Activated CD8-positive, alpha-beta memory T cell treated with anti-CD3 and anti-CD28 coated beads, Interleukin-2, amount 50 U/mL, for 24 hours (primary cell): ENCODE data around the gene CASP3.
"Not testable (repeated sequence)": the region's sequence is repeated elsewhere in the genome, so short reads cannot be mapped to it uniquely, and the experiment has no call there.

Experiments
- DNase-seq: peaks from one replicate; pipeline ENCODE4 v3.0.0-alpha.2; 2020; ENCODE audit errors: extremely low read depth

Gene CASP3

DNA sequence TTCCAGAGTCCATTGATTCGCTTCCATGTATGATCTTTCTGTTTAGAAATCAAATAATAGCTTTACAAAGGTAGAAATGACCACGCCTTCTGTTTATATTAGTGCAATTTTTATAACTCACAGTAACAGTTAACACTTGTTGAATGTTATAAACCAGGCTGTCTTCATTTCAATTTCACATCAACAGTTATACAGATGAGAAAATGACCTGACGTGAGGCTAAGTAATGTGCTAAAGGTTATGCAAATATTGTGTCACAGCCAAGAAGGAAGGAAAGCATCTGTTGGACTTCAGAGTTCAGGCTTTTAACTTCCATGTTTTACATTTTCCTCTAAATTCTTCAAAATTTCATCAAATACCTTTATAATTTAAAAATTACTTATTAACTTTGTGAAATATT is 13.9 kb downstream of the CASP3 start:
- no peak for DNase-seq

DNA sequence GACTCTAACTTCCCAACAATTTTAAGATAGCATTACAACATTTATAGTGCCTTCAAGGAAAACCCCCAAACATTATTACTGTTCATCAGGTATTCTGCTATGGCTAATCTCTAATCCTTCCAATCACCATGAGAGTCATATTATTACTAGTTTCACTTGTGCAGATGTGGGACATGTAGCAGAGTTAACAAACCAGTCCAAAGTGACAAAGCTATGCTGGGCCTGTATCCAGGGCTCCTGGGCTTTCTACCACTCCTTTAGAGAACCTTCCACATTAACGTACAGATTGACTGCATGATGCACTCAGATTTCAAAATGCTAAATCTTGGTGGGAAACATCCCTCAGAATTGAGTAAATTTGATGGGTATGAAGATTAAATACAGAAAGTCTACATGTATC is 16.4 kb downstream of the CASP3 start:
- DNase-seq = no peak

DNA sequence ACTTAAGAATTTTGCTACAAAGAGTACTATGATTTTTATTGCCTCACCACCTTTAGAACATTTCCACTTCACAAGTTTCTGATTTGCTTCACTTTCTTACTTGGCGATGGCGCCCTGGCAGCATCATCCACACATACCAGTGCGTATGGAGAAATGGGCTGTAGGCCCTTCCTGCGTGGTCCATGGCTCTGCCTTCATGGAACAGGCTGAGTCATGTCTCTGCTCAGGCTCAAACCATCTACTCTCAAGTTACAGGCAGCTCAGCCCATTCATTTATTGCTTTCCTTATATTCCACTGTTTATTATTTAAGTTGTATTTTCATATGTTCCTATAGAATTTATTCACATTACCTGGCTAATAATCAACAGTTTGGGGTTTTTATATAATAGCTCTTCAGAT is 21.1 kb downstream of the CASP3 start:
- no peak for DNase-seq

DNA sequence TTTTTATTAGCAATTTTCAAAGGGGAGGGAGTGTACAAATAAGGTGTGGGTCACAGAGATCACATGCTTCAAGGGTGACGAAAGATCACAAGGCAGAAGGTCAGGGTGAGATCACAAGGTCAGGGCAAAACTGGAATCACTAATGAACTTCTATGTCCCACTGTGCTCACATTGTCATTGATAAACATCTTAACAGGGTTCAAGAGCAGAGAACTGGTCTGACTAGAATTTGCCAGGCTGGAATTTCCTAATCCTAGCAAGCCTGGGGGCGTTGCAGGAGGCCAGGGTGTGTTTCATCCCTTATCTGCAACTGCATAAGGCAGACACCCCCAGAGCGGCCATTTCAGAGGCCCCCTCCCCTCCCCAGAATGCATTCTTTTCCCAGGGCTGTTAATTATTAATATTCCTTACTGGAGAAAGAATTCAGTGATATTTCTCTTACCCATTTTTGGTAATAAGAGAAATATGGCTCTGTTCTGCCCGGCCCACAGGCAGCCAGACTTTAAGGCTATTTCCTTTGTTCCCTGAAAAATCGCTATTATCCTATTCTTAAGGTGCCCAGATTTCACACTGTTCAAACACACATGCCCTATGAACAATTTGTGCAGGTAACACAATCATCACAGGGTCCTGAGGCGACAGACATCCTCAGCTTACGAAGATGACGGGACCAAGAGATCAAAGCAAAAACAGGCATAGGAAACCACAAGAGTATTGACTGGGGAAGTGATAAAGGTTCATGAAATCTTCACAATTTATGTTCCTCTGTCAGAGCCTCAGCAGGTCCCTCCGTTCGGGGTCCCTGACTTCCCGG is 23.3 kb downstream of the CASP3 start:
- not testable (repeated sequence) for DNase-seq

DNA sequence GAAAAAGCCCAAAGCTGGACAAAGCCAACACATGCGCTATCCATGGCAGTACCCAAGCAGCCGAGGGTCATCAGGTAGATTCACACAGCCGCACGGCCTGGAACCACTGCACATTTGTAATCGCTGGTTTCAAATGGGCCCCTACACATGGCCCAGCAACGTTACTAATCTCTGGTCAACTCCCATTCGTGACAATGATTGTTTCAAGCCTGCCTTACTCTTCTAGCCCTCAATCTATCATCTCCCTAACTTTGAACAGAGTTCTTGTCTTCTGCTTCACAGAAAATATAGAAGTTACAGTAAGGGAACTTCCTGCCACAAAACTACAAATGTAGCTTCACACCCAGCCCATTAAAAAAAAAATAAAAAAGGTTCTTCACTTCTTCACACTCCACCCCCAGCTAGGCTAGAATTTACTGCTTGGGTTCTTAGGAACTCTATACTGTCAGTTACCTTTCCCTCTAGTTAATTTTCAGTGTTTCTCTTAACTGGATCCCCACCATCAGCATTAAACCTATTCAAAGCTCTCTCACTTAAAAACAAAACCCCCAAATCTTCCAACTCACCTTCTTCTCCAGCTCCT is 24.2 kb downstream of the CASP3 start:
- no peak for DNase-seq

DNA sequence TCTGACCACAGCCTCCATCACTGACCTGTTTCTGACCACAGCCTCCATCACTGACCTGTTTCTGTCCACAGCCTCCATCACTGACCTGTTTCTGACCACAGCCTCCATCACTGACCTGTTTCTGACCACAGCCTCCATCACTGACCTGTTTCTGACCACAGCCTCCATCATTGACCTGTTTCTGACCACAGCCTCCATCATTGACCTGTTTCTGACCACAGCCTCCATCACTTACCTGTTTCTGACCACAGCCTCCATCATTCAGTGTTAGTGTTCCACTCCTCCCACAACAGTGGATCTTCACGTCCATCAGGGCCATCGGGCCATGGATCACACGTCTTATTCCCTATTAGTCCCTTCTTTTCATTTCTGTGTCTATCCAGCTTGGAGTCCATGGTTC is 24.7 kb downstream of the CASP3 start:
- DNase-seq = not testable (repeated sequence)

DNA sequence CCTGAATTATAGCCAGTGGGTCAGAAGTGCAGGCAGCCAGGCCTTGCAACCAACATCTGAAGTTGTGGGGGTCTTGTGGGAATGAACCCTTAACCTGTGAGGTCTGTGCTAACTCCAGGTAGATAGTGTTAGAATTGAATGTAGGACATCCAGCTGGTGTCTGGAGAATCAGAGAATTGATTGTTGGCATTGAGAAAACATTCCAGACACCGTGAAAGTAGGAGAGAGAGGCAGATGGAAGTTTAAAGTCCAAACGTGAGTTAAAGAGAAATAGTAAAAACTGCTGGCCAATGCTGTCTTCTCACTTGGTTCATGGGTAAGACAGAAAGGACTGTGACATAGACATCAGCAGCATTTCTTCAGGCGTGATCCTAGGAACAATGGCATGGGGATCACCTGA is 27.7 kb downstream of the CASP3 start:
- DNase-seq = no peak

DNA sequence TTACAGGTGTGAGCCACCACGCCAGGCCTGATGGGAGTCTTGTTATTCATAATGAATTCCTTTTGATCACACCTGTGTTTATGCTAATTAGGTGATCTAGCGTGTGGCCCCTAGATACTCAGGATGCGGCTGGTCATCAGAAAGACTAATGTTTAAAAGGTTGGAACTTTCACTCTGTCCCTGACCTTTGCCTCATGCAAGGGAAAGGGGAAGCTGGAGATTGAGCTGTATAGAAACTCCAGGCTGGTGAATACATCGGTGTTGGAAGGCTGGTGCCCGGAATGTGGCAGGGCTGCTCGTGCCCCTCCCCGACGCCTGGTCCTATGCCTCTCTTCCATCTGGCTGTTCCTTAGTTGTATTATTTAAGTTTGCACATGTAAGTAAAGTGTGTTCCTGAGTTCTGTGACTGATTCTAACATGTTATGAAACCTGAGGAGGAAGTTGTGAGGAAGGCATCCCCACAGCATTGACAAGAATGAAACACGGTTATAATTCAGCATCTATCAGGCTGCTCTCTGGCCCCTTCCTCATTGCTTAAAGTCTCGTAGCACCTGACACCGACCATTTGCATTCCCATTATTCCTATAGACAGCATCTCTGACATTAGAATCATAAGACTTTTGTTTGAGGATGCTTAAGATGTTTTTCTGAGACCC is 28.9 kb downstream of the CASP3 start:
- no peak for DNase-seq

DNA sequence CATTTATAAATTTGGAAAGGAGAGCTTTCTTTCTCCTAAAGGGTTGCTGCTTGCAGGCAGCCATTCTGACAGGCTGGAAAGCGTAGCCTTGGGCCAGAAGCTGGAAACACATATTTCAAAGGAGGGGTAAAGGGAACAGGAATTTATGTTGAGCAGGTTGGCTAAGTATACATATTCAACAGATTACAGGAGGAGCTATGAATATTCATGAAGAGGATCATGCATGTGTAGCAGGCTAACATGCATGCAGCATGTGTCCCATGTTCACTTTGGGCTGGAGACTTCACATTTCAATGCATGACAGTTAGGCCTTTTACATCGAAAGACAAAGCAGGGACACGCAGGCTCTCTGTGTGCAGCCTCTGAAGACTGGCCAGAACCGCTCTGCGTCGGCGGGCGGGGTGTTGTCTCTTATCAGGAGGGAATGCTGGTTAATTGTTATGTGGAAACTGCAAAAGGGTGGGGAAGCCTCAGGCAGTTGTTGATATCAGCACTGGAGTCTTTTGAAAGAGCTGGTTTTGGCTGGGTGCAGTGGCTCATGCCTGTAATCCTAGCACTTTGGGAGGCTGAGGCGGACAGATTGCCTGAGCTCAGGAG is 31.5 kb downstream of the CASP3 start:
- no peak for DNase-seq

DNA sequence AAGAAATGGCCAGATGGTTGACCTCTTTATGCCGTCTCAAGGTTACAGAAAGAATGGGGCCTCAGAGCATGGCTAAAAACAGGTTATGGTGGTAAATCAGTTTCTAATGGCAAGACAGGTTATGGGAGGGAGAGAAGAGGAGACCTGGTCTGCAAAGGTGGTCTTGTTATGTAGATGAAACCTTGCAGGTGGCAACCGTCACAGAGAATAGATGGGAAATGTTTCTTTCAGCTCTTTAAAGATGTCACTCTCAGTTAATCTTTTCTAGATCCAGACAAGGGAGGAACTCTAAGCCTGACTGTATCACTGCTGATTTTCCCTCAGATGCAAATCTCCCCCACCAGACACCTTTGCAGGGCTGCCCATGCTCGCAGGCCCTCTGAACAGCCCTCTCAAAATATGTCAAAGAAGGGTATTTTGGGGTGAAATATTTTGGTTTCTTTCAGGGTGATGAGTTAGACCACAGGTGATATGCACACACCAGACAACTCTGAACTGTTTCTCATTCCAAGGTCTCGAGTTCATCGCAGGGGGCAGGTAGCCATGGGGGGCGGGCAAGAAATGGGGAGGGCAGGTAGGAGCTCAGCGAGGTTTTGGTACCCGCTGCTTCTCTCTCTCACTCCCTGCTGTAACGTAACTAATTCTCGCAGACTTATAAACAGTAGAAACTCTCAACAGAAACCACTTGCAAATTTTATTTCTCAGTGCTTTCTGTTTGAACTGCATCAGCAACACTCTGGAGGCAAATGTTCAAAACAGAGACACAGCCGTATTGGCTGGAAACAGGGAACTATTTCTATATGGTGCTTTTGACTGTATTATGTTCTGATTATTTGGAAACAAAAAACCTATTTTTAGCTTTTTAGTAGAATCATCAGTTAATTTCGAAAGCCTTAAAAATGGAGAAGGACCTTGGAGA is 32.4 kb downstream of the CASP3 start:
- no peak for DNase-seq

DNA sequence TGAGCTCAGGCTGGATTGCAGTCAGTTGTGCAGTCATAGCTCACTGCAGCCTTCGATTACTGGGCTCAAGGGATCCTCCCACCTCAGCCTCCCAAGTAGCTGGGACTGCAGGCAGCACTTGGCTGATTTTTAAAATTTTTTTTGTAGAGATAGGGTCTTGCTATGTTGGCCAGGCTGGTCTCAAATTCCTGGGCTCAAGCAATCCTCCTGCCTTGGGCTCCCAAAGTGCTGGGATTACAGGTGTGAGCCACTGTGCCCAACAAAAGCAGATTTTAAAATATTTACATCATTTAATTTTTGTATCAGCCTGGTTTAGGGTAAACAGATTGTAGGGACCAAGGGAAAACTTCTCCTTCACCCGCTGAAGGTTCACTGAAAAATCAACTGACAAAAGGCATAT is 33.1 kb downstream of the CASP3 start:
- not testable (repeated sequence) for DNase-seq

DNA sequence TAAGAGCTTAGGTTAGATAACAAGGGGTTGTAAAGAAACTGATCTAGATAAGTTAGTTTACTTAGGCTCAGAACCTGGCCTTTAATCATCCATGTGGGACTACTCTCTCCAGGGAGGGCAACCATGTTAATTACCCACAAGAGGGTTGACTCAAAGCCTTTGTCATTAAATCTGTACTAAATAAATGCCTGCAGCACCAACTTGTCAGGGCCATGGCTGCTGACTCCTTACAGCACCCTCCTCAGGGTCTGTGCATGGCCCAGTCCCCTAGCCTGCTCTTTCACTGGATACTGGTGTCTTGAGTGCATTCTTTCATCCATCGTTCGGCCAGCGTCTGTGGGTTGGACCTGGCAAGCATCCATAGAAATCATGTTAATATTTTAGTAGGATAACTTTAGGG is 34.7 kb downstream of the CASP3 start:
- no peak for DNase-seq

DNA sequence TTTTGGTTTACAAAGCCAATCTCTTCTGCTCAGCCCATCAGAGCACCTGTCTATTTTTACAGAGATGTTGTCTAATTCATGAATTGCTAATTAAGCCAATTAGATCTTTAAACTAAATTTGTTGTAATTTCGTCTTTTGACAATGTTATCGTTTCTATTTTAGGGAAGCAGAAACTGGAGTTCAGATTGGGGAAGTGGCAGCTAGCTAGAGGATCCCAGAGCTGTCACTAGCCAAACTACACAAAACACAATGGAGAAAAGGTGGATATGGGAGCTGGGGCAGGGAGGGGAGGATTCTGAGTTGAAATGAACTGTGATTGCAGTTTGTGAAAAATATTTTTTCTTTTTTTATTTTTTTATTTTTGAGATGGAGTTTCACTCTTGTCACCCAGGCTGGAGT is 35.8 kb downstream of the CASP3 start:
- DNase-seq = no peak

DNA sequence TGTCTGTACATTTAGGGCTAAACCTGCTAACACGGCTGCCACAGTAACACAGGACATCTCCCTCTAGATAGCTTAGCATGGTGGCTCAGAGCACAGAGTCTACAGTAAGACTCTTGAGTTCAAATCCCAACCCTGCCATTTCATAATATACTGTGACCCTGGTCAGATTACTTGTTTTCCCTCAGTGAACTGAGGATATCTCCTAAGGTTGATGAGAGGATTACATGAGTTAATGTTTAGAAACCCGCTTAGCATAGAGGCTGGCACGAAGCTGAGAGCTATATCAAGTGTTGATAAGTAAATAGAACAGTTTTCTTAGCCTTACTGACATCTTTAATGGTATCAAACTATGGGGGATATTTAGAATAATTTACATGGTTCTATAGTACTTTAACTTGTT is 37.2 kb downstream of the CASP3 start:
- DNase-seq = no peak

DNA sequence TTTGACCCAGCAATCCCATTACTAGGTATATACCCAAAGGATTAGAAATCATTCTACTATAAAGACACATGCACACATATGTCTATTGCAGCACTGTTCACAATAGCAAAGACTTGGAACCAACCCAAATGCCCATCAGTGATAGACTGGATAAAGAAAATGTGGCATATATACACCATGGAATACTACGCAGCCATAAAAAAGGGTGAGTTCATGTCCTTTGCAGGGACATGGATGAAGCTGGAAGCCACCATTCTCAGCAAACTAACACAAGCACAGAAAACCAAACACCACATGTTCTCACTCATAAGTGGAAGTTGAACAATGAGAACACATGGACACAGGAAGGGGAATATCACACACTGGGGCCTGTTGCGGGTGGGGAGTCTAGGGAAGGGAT is 41.8 kb downstream of the CASP3 start:
- DNase-seq = not testable (repeated sequence)

DNA sequence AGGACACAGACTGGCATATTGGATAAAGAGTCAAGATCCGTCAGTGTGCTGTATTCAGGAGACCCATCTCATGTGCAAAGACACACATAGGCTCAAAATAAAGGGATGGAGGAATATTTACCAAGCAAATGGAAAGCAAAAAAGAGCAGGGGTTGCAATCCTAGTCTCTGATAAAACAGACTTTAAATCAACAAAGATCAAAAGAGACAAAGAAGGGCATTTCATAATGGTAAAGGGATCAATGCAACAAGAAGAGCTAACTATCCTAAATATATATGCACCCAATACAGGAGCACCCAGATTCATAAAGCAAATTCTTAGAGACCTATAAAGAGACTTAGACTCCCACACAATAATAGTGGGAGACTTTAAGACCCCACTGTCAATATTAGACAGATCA is 46.4 kb downstream of the CASP3 start:
- DNase-seq = not testable (repeated sequence)

DNA sequence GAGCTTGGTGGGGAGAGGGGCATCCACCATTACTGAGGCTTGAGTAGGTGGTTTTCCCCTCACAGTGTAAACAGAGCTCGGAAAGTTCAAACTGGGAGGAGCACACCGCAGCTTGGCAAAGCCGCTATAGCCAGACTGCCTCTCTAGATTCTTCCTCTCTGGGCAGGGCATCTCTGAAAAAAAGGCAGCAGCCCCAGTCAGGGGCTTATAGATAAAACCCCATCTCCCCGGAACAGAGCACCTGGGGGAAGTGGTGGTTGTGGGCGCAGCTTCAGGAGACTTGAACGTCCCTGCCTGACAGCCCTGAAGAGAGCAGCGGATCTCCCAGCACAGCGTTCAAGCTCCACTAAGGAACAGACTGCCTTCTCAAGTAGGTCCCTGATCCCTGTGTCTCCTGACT is 48.3 kb downstream of the CASP3 start:
- not testable (repeated sequence) for DNase-seq

DNA sequence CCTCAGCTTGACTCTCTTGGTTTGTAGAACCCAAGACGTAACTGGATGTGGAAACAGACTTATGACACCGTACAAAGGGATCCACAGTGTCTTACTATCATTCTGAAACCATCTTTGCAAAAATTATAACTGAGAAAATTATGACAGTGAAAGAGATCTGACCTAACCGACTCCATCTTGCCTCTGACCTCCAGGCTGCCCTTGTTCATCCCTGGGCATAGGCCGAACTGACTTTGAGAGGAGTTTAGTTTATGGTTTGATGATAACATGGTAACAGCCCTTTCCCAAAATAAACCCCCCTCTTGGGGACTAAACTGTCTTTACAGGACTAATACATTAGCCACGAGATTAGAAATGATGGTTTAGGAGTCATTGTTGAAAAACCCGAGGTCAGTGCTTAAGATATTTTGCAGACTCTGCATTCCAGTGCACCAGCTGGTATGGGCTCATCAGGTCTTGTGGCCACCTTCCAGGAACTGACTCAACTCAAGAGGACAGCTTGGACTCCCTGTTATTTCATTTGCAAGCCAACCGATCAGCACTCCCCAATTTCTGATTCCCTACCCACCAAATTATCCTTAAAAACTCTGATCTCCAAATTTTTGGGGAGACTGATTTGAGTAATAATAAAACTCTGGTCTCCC is 49.6 kb downstream of the CASP3 start:
- DNase-seq = no peak

DNA sequence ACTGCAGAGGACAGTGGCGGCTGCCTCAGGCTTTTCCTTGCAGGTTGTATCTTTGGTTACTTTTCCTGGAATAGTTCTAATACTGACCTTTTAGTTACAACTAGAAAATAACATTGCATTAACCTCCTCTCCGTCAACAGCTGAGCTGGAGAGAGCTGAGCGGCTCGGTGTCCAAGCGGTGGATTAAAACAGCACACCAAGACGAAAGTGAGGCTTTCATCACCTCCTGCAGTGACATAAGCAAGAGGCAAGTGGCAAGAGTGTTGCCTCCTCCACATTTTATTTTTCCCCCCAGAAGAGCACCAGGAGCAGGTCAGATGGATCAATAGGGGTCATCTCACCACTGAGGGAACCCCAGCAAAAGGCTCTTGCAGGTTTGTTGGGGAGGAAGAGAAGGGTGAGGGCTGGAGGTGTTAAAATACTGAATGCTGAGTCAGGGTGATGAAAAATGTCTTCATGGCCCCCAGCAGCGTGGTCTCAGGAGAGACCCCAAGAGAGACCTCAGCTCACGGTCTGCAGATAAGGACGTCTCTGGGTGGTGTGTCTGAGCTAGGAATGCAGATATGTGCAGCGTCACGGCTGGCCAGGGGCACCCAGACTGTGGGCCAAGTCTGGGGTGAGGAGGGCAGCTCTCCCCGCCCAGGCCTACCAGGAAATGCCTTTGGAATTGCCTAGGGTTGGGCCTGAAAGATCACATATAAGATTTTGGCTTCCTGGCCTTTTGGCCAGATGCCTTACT is 50.3 kb downstream of the CASP3 start:
- DNase-seq = no peak

DNA sequence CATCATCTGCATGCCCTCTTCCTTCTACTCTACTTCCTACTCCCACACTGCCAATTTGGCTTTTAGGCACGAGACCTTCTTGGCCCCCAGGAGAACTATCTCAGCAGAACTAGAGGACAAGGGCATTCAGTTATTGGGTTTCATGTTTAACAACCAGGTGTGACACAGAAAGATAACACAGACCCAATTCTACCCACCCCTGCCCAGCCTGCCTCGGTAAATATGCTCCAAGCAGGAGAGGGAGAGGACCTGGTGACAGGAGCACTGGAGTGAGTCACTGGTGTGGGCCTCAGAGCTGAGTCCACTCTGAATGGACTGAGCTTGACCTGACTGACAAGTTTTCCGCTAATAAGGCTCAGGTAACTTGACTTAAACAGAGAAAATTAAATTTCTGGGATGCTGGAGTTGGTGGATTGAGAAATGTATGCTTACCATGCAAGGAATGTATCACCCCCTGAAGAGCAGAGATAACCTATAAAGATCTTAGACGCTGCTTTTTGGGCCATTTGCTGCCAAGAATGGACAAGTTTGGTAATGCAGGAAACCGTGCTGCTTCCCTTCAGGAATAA is 52.5 kb downstream of the CASP3 start:
- DNase-seq = no peak
